IMR-90 (cell line): ENCODE results near the gene GFPT1. TPM values are rescaled to one million over a fixed set of nuclear protein-coding genes. Genes with fewer than 3 reads are reported as not detected.

Source experiments
- ATAC-seq: fragments of 200-7000 bp; cut with Tn5 transposase; 2 replicates; pipeline ENCODE4 v1.9.1; 2020; ENCODE audit warnings: low read depth, mild to moderate bottlenecking, moderate library complexity
- BruUV-seq: library from RNA; stranded (reverse); fragments of 400-500 nt; replicated peaks from 2 replicates; lab custom pipeline; 2021; lab: Mats Ljungman, UMichigan
- CTCF ChIA-PET: fragments of 300-600 bp; formaldehyde crosslinking; extraction: SDS; loops from one replicate; lab custom pipeline; 2021; ENCODE audit warnings: antibody characterized with exemption; lab: Yijun Ruan, JAX
- POLR2A ChIA-PET: fragments of 300-600 bp; sonication (Branson Sonifier 250); formaldehyde crosslinking; loops from one replicate; lab custom pipeline; 2022; ENCODE audit warnings: antibody characterized with exemption; ENCODE audit not compliant: unreplicated experiment; lab: Charles Lee
- DNase-seq: peaks from one replicate; pipeline ENCODE4 v3.0.0; 2013
- H2AFZ ChIP-seq: replicated peaks from 2 replicates; pipeline ENCODE3; 2013; ENCODE audit warnings: low read length, mild to moderate bottlenecking; ENCODE audit not compliant: poor library complexity
- H2AK5ac ChIP-seq: 2 replicates; pipeline ENCODE4 v1.6.1; 2013; ENCODE audit warnings: low read depth, low read length, inconsistent platforms
- H2AK9ac ChIP-seq: replicated peaks from 2 replicates; pipeline ENCODE3; 2013; ENCODE audit warnings: mild to moderate bottlenecking, low read depth, low read length, moderate library complexity; ENCODE audit not compliant: poor library complexity
- H2BK120ac ChIP-seq: 2 replicates; pipeline ENCODE4 v1.6.1; 2013; ENCODE audit warnings: low read depth, low read length, inconsistent platforms
- H2BK15ac ChIP-seq: 3 replicates; pipeline ENCODE4 v1.6.1; 2013; ENCODE audit warnings: low read depth, low read length, inconsistent platforms
- H2BK20ac ChIP-seq: 2 replicates; pipeline ENCODE4 v1.6.1; 2013; ENCODE audit warnings: low read depth, mild to moderate bottlenecking, inconsistent platforms, low read length, moderate library complexity
- H2BK5ac ChIP-seq: 2 replicates; pipeline ENCODE4 v1.6.1; 2013; ENCODE audit warnings: mild to moderate bottlenecking, low read depth, low read length, inconsistent platforms; ENCODE audit not compliant: poor library complexity, severe bottlenecking
- H3K14ac ChIP-seq: replicated peaks from 2 replicates; pipeline ENCODE4 v1.6.1; 2013; ENCODE audit warnings: low read depth, low read length, inconsistent platforms
- H3K18ac ChIP-seq: 2 replicates; pipeline ENCODE4 v1.6.1; 2013; ENCODE audit warnings: low read depth, low read length, control low read depth
- H3K23ac ChIP-seq: 2 replicates; pipeline ENCODE4 v1.6.1; 2013; ENCODE audit warnings: low read depth, low read length, inconsistent platforms
- H3K27ac ChIP-seq: 2 replicates; pipeline ENCODE4 v1.5.1; 2013; ENCODE audit warnings: mild to moderate bottlenecking, control low read depth, low read length; ENCODE audit not compliant: insufficient read depth
- H3K27me3 ChIP-seq: 2 replicates; pipeline ENCODE4 v1.6.1; 2013; ENCODE audit warnings: low read length; ENCODE audit not compliant: control insufficient read depth, insufficient read depth
- H3K36me3 ChIP-seq: 2 replicates; pipeline ENCODE4 v1.6.1; 2013; ENCODE audit warnings: low read length, mixed read lengths; ENCODE audit not compliant: control insufficient read depth, insufficient read depth
- H3K4ac ChIP-seq: 2 replicates; pipeline ENCODE4 v1.6.1; 2013; ENCODE audit warnings: low read depth, low read length, inconsistent platforms
- H3K4me1 ChIP-seq: 2 replicates; pipeline ENCODE4 v1.6.1; 2013; ENCODE audit warnings: low read length, mixed read lengths; ENCODE audit not compliant: control insufficient read depth, insufficient read depth
- H3K4me2 ChIP-seq: 2 replicates; pipeline ENCODE4 v1.6.1; 2013; ENCODE audit warnings: low read depth, mild to moderate bottlenecking, control low read depth, low read length, moderate library complexity
- H3K4me3 ChIP-seq: 2 replicates; pipeline ENCODE4 v1.5.1; 2013; ENCODE audit warnings: low read depth, mild to moderate bottlenecking, control low read depth, low read length, moderate library complexity; ENCODE audit not compliant: insufficient read depth
- H3K56ac ChIP-seq: 2 replicates; pipeline ENCODE4 v1.6.1; 2013; ENCODE audit warnings: low read length, inconsistent platforms; ENCODE audit not compliant: insufficient read depth; ENCODE audit errors: extremely low read depth
- H3K79me1 ChIP-seq, 2 experiments: 2 replicates each; pipeline ENCODE4 v1.6.1; 2013; ENCODE audit warnings: low read length in 2 of 2, inconsistent platforms in 1 of 2, low read depth in 1 of 2
- H3K9ac ChIP-seq: 2 replicates; pipeline ENCODE4 v1.6.1; 2013; ENCODE audit warnings: low read depth, low read length, control low read depth
- H3K9me1 ChIP-seq: 2 replicates; pipeline ENCODE4 v1.6.1; 2013; ENCODE audit warnings: low read length, inconsistent platforms; ENCODE audit not compliant: insufficient read depth
- H3K9me3 ChIP-seq: 2 replicates; pipeline ENCODE4 v1.6.1; 2013; ENCODE audit warnings: low read length; ENCODE audit not compliant: control insufficient read depth, insufficient read depth
- H4K20me1 ChIP-seq: 2 replicates; pipeline ENCODE4 v1.6.1; 2013; ENCODE audit warnings: low read length, inconsistent platforms; ENCODE audit not compliant: insufficient read depth
- H4K5ac ChIP-seq: 2 replicates; pipeline ENCODE4 v1.6.1; 2013; ENCODE audit warnings: mild to moderate bottlenecking, low read depth, low read length, control low read depth
- H4K8ac ChIP-seq, 2 experiments: 2 replicates each; pipeline ENCODE4 v1.6.1; 2013; ENCODE audit warnings: low read depth in 2 of 2, low read length in 2 of 2, control low read depth in 1 of 2, inconsistent platforms in 1 of 2
- H4K91ac ChIP-seq: 2 replicates; pipeline ENCODE4 v1.6.1; 2013; ENCODE audit warnings: low read depth, low read length, inconsistent platforms; ENCODE audit not compliant: insufficient read depth
- BHLHE40 ChIP-seq: fragments of 150-350 bp; IDR thresholded peaks from 2 replicates; pipeline ENCODE4 v1.6.1; 2016; ENCODE audit warnings: mild to moderate bottlenecking, low read depth, low read length
- CEBPB ChIP-seq: IDR thresholded peaks from 2 replicates; pipeline ENCODE4 v1.6.1; 2012; ENCODE audit warnings: low read depth, low read length, improper control_type of control experiment
- CHD1 ChIP-seq: IDR thresholded peaks from 2 replicates; pipeline ENCODE4 v1.6.1; 2012; ENCODE audit warnings: low read depth, low read length, improper control_type of control experiment
- FOS ChIP-seq: fragments of 150-350 bp; IDR thresholded peaks from 2 replicates; pipeline ENCODE4 v1.6.1; 2016; ENCODE audit warnings: low read depth, low read length
- MAZ ChIP-seq: IDR thresholded peaks from 2 replicates; pipeline ENCODE4 v1.6.1; 2012; ENCODE audit warnings: low read depth, mild to moderate bottlenecking, low read length, improper control_type of control experiment, moderate library complexity, borderline replicate concordance
- MXI1 ChIP-seq: IDR thresholded peaks from 2 replicates; pipeline ENCODE4 v1.6.1; 2012; ENCODE audit warnings: low read depth, mild to moderate bottlenecking, low read length, moderate library complexity, borderline replicate concordance
- NFE2L2 ChIP-seq: fragments of 150-350 bp; IDR thresholded peaks from 2 replicates; pipeline ENCODE4 v1.6.1; 2016; ENCODE audit warnings: low read depth, mild to moderate bottlenecking, low read length
- POLR2A ChIP-seq: IDR thresholded peaks from 2 replicates; pipeline ENCODE4 v1.6.1; 2012; ENCODE audit warnings: mild to moderate bottlenecking, low read depth, low read length
- RCOR1 ChIP-seq: IDR thresholded peaks from 2 replicates; pipeline ENCODE4 v1.6.1; 2012; ENCODE audit warnings: mild to moderate bottlenecking, low read length, improper control_type of control experiment; ENCODE audit not compliant: insufficient replicate concordance
- RFX5 ChIP-seq: IDR thresholded peaks from 2 replicates; pipeline ENCODE4 v1.8.0; 2012; ENCODE audit warnings: low read depth, mild to moderate bottlenecking, low read length, moderate library complexity
- SMC3 ChIP-seq: fragments of 150-350 bp; IDR thresholded peaks from 2 replicates; pipeline ENCODE4 v1.6.1; 2016; ENCODE audit warnings: low read depth, mild to moderate bottlenecking, antibody characterized with exemption, low read length, moderate library complexity
- WGBS, 2 experiments: methylation state at CpG; one replicate each; pipeline versions ENCODE4 v1.1.5 to v1.1.7; 2013; ENCODE audit warnings: missing lambda C conversion rate in 2 of 2; ENCODE audit not compliant: insufficient read length in 1 of 2; ENCODE audit errors: extremely low coverage in 2 of 2; 5-methylcytosine and 5-hydroxymethylcytosine counted together
- dilution Hi-C: fragments of 300-500 bp; cut with HindIII; formaldehyde crosslinking; loops from one replicate; pipeline ENCODE4 v1.14.3; 2018; ENCODE audit warnings: low sequenced_read_pairs; ENCODE audit not compliant: unreplicated experiment
- in situ Hi-C: fragments of 300-500 bp; cut with MboI; formaldehyde crosslinking; loops from 3 replicates; pipeline ENCODE4 v1.14.3; 2019; ENCODE audit warnings: low sequenced_read_pairs, inconsistent platforms, mixed read lengths
- intact Hi-C: fragments of 100-400 bp; cut with micrococcal nuclease; formaldehyde crosslinking; loops from 2 replicates; pipeline ENCODE4 v1.10.0; 2022
- polyA plus RNA-seq, 3 experiments: library from polyadenylated mRNA; depleted of rRNA; stranded (reverse); fragments of >200 nt; gene quantifications; 2 replicates each; pipeline ENCODE4 v1.2.3, GENCODE V29; 2012; ENCODE audit warnings: low replicate concordance in 1 of 3
- total RNA-seq: library from RNA; depleted of rRNA; stranded (reverse); fragments of >200 nt; gene quantifications from 2 replicates; pipeline ENCODE4 v1.2.3, GENCODE V29; 2012
- TF ChIP-seq, protein P1 (sequence below): fragments of 150-350 bp; IDR thresholded peaks from 2 replicates; pipeline ENCODE4 v1.6.1; 2017; ENCODE audit warnings: mild to moderate bottlenecking, antibody characterized with exemption, low read length, low read depth
- TF ChIP-seq, protein P2 (sequence below): fragments of 150-350 bp; IDR thresholded peaks from 2 replicates; pipeline ENCODE4 v1.6.1; 2016; ENCODE audit warnings: low read depth, mild to moderate bottlenecking, low read length, moderate library complexity, borderline replicate concordance

Gene GFPT1
- total and polyA plus RNA-seq, 2 of the 4 experiments (the other 2 are of a cell fraction), result 23.5 to 52.9 TPM

GRCh38 chr2:69330781-69331180, 56.2 kb downstream of the GFPT1 start:
- H3K9ac ChIP-seq, result no peak overlapping the region
- intact Hi-C loops (no loop called here), dilution Hi-C loops (no loop called here), in situ Hi-C loops (no loop called here)
- no peak overlapping the region for H2BK120ac ChIP-seq
- no peak overlapping the region for H3K23ac ChIP-seq
- no peak overlapping the region for H3K14ac ChIP-seq
- H3K56ac ChIP-seq, result no peak overlapping the region
- H3K9me3 ChIP-seq, result no peaks in the 10 kb centered on the region
- no peak overlapping the region for H3K27ac ChIP-seq
- no peak overlapping the region for H2AK5ac ChIP-seq
- no CpG with 5 or more reads among the region's 2 CpGs for WGBS, 2 experiments
- peaks cover 42% of the 10 kb centered on the region for H3K36me3 ChIP-seq
- H4K5ac ChIP-seq, result no peak overlapping the region
- H4K20me1 ChIP-seq, result no peaks in the 10 kb centered on the region; the same call in 1 of the 2 replicates
- no peaks in the 10 kb centered on the region for H3K4me1 ChIP-seq
- H3K27me3 ChIP-seq, result no peaks in the 10 kb centered on the region
- no peak overlapping the region for H2BK5ac ChIP-seq
- H2AK9ac ChIP-seq, result no peak overlapping the region
- no peak overlapping the region for H3K4me3 ChIP-seq
- H4K8ac ChIP-seq, result no peak overlapping the region
- H3K9me1 ChIP-seq, result no peaks in the 10 kb centered on the region
- H3K4ac ChIP-seq, result no peak overlapping the region
- H2BK20ac ChIP-seq, result no peak overlapping the region
- no peak overlapping the region for H2BK15ac ChIP-seq
- CTCF ChIA-PET, result no interaction called here
- H3K18ac ChIP-seq, result no peak overlapping the region
- H3K79me1 ChIP-seq, result peaks cover 23 to 33% of the 10 kb centered on the region in 2 experiments
- POLR2A ChIA-PET, result no interaction called here
- no peak overlapping the region for H3K4me2 ChIP-seq
- DNase-seq (no peak), ATAC-seq (no peak)
- no peak overlapping the region for H4K91ac ChIP-seq
- H2AFZ ChIP-seq, result no peak overlapping the region
- no TSS peak for BruUV-seq
- TF ChIP-seq RFX5 (no peak), MAZ (no peak), SMC3 (no peak), NFE2L2 (no peak), MXI1 (no peak), POLR2A (no peak), BHLHE40 (no peak), CEBPB (no peak), RCOR1 (no peak), FOS (no peak), CHD1 (no peak)
- TF ChIP-seq, protein P1, sequence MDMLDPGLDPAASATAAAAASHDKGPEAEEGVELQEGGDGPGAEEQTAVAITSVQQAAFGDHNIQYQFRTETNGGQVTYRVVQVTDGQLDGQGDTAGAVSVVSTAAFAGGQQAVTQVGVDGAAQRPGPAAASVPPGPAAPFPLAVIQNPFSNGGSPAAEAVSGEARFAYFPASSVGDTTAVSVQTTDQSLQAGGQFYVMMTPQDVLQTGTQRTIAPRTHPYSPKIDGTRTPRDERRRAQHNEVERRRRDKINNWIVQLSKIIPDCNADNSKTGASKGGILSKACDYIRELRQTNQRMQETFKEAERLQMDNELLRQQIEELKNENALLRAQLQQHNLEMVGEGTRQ, result no peak
- TF ChIP-seq, protein P2, sequence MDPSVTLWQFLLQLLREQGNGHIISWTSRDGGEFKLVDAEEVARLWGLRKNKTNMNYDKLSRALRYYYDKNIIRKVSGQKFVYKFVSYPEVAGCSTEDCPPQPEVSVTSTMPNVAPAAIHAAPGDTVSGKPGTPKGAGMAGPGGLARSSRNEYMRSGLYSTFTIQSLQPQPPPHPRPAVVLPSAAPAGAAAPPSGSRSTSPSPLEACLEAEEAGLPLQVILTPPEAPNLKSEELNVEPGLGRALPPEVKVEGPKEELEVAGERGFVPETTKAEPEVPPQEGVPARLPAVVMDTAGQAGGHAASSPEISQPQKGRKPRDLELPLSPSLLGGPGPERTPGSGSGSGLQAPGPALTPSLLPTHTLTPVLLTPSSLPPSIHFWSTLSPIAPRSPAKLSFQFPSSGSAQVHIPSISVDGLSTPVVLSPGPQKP, result no peak
